GM06990 (cell line): Measurements from ENCODE around the gene KLF8.

ENCODE experiments used
- DNase-seq: peaks from one replicate; pipeline ENCODE4 v3.0.0-alpha.2; 2011; ENCODE audit not compliant: insufficient read length; ENCODE audit errors: extremely low read depth
- H3K27me3 ChIP-seq: replicated peaks from 2 replicates; pipeline ENCODE4 v1.6.0; 2011; ENCODE audit warnings: low read length; ENCODE audit not compliant: control insufficient read depth, insufficient read depth
- H3K36me3 ChIP-seq: 2 replicates; pipeline ENCODE4 v1.5.1; 2011; ENCODE audit warnings: low read length; ENCODE audit not compliant: control insufficient read depth, insufficient read depth
- H3K4me3 ChIP-seq: replicated peaks from 2 replicates; pipeline ENCODE4 v1.5.1; 2011; ENCODE audit warnings: low read depth, mild to moderate bottlenecking, control low read depth, low read length
- CTCF ChIP-seq: IDR thresholded peaks from 2 replicates; pipeline ENCODE4 v1.5.1; 2011; ENCODE audit warnings: low read length, control low read depth, mild to moderate bottlenecking, inconsistent platforms; ENCODE audit not compliant: insufficient read depth, poor library complexity, severe bottlenecking

Gene KLF8

DNA sequence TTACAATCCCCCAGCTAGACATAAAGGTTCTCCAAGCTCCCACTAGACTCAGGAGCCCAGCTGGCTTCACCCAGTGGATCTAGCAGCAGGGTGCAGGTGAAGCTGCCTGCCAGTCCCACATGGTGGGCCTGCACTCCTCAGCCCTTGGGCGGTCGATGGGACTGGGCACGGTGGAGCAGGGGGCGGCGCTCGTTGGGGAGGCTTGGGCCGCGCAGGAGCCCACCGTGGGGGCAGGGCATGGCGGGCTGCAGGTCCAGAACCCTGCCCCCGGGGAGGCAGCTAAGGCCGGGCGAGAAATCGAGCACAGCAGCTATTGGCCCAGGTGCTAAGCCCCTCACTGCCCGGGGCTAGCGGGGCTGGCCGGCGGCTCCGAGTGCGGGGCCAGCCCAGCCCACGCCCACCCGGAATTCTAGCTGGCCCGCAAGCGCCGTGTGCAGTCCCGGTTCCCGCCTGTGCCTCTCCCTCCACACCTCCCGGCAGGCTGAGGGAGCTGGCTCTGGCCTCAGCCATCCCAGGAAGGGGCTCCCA, 9.6 kb upstream of the KLF8 start:
- no peak overlapping the region for H3K4me3 ChIP-seq
- no peaks in the 10 kb centered on the region for H3K36me3 ChIP-seq
- no peak for DNase-seq
- no peak for TF ChIP-seq CTCF
- no peaks in the 10 kb centered on the region for H3K27me3 ChIP-seq

DNA sequence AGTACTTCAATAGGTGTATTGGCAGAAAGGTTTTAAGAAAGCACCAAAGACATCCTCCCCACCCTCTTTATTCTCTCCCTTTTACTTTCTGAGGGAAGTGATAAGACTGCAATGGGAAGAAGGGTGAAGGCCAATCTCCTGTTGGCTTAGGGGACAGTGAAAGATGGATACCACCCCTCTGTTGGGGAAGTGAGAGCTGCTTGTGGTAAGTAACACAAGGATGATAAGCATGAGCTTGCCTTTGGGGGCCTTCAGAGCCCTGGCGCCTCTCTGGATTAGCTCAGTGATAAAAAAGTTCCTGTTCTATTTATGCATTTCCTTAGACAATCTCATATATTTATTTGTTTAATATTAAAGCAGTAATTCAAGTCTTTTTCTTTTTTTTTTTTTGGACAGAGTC, 5.2 kb upstream of the KLF8 start:
- DNase-seq = no peak
- Histone ChIP-seq H3K27me3 (no peaks in the 10 kb centered on the region), H3K36me3 (no peaks in the 10 kb centered on the region), H3K4me3 (no peak overlapping the region)
- TF ChIP-seq CTCF = no peak

DNA sequence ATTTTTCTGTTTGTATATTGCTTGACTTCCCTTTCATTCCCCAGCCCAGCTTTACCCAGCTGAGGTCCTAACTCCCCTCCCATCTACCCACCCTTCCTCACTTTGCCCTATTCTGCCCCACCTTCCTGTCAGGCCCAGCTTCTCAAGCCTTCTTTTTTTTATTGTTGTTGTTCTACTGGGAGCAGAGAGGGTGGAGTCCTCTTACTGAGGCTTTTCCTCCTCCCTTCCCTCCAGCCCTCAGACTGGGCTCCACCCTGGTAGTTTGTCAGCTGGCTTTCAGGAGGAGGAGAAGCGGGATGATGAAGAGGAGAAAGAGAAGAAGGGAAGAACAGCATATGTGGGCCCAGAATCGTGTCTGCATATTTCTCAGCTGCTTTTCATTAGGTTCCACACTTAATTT, 3.2 kb upstream of the KLF8 start:
- H3K27me3 ChIP-seq = no peaks in the 10 kb centered on the region
- TF ChIP-seq CTCF = no peak
- no peak for DNase-seq

GRCh38 chrX:56231537-56232090, 542 bp upstream of the KLF8 start:
- Histone ChIP-seq H3K27me3 (no peaks in the 10 kb centered on the region), H3K36me3 (no peaks in the 10 kb centered on the region), H3K4me3 (no peak overlapping the region)
- DNase-seq = no peak
- no peak for TF ChIP-seq CTCF

More for the DNA sequence above, 3.2 kb upstream of the KLF8 start:
- no peak overlapping the region for H3K4me3 ChIP-seq
- H3K36me3 ChIP-seq = no peaks in the 10 kb centered on the region

- H3K36me3 ChIP-seq = no peaks in the 10 kb centered on the region
- no peak for DNase-seq
- no peak for TF ChIP-seq CTCF
- H3K4me3 ChIP-seq = peak overlapping the region; percentile 56
- no peaks in the 10 kb centered on the region for H3K27me3 ChIP-seq
Measured at GRCh38 chrX:56233100-56233499, 944 bp downstream of the KLF8 start.

GRCh38 chrX:56233682-56234081, 1.5 kb downstream of the KLF8 start:
- no peak for DNase-seq
- Histone ChIP-seq H3K36me3 (no peaks in the 10 kb centered on the region), H3K27me3 (no peaks in the 10 kb centered on the region), H3K4me3 (peak overlapping the region; percentile 56)
- TF ChIP-seq CTCF = peak; percentile 13
